RPMI7951 (cell line): ENCODE measurements around the gene RSRC1. TPM values are rescaled to one million over a fixed set of nuclear protein-coding genes. Genes with fewer than 3 reads are reported as not detected.

Experiments
- DNase-seq: peaks from one replicate; pipeline ENCODE4 v3.0.0-alpha.2; 2012; ENCODE audit warnings: low read depth
- total RNA-seq: library from RNA; depleted of rRNA; stranded (reverse); fragments of >200 nt; shearing (Covaris generic); gene quantifications from 2 replicates; pipeline ENCODE4 v1.2.3, GENCODE V29; 2014

RSRC1 gene
- total RNA-seq, 1 experiment from 2014 or later = 83.5 TPM

- DNase-seq = no peak
Observed at GRCh38 chr3:158402590-158402989, 292.7 kb downstream of the RSRC1 start.

DNA sequence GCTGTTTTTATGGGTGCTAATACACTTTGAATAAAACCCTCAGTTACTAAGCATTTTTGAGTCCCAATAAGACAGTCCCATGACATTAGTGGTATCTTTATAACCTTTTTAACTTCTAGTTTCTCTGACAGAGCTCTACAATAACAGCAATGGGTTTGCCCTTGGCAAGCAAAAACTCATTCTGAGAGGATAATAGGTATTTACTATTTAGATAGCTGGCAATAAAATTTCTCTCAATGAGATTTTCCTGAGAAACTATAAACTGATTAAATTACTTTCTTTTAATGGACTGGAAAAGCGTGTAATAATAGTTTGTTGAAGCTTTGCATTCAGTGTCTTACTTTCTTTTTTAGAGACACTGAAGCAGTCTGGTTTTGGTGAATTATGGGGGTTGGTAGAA lies 293.1 kb downstream of the RSRC1 start:
- DNase-seq = no peak

GRCh38 chr3:158404131-158404718 lies 294.3 kb downstream of the RSRC1 start:
- no peak for DNase-seq

GRCh38 chr3:158405507-158405906 lies 295.6 kb downstream of the RSRC1 start:
- DNase-seq = no peak

GRCh38 chr3:158407844-158408517 lies 298.1 kb downstream of the RSRC1 start:
- DNase-seq = no peak

DNA sequence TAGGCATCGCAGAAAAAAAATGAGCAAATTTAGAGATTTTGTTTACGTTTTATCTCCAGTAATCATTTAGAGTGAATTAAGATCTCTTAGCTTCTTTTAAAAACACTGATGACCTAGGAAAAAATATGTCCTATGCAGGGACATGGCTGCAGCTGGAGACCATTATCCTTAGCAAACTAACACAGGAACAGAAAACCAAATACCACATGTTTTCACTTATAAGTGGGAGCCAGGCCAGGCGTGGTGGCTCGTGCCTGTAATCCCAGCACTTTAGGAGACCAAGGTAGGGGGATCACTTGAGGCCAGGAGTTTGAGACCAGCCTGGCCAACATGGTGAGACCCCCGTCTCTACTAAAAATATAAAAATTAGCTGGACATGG lies 298.6 kb downstream of the RSRC1 start:
- peak; percentile 49 for DNase-seq

DNA sequence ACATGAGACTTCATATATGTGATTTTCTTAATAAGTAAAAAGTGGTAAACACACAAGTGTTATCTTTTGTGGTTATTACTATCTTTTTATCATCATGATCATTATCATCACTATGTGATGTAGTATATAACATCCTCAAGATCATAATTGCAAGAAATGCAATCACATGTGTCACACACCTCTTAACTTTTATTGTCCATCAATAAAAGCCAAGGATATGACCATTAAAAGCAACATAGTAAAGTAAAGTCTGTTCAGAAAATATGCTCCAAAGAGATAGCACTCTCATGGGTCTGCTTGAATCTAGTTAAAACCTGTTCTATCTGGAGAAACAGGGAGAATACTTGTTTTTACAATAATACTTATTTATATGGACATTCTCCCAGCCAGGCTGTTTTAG lies 308.1 kb downstream of the RSRC1 start:
- DNase-seq = no peak

DNA sequence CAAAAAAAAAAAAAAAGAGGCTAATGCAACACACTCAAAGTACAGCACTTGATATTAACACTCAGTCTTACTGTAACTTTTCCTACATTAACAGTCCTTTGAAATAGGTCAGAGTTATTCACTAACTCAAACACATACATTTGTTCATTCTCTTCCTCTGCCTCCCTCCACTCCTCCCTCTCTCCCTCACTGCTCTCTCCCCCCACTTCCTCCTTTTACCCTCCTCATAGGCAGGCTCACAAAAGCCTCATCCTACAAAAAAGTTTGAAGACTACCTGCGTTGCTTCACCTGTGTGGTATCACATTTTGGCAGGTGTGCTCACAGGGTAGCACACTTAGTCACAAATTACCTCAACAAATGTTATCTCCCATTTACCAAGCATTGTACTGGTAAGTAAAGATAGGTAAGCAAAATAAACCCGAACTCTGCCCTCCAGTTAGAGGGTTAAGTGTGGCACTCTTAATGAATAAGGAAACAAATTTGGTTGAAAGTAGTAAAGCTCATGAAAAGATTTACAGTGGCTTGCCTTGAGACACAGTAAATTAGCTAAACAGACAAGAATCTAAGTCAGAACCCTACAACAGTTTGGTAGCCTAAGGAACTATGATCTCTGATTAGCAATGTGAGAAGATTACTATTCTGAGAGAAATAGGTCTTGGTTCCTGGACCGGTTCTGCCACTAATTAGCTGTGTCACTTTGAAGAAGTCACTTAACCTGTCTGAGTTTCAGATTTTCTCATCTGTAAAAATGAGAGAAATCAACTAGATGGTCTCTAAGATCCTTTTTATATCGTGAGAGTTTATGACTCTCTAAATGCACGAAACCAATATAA lies 310.1 kb downstream of the RSRC1 start:
- no peak for DNase-seq

DNA sequence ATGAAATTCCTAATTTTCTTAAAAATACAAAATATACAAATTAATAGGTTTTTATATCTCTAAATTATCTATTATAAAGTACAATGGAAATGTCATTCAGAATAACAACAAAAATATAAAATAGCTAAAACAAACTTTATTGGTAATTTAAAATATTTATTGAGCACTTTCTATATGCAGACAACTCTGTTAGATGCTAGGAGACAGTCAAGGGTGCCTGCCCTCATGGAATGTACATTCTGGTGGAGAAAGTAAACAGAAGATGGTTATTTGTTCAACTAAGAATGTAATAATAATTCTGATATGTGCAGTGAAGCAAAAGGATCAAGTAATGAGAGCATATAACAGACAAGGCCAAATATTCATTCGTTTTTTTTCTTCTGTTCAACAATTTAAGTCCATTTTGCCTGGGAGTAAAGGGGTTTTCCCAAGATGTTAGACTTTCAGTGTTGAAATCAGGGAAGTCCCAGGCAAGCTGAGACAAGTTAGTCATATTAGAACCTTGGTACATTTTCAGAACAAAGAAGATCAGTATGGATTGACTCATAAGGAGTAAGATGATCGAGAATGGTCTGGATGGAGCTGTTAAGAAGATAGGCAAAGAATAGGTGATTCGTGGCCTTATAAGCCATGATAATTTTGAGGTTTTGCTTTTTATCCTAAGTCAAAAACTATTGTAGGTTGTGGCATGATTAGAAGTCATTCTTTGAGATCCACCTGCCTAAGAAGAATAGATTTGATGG lies 310.9 kb downstream of the RSRC1 start:
- DNase-seq = peak; percentile 48

- no peak for DNase-seq
Observed at GRCh38 chr3:158430448-158430847, 320.6 kb downstream of the RSRC1 start.

DNA sequence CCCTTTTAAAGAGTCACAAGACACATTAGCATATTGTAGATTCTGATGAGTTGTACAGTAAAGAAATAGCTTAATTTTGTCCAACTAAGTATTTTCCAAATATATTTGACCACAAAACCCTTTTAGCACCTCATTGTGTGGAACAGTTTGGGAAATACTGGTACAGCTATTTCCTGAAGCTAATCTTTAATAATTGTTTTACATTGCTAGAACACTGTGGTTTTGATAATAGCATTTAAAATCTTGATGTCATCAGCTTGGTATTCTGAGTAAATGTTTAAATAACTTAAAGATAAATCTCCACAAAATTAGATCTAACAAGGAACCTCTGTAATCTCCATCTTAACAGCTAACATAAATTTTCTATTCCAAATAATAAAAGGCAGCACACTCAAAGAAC lies 321.1 kb downstream of the RSRC1 start:
- no peak for DNase-seq

GRCh38 chr3:158431829-158432228 lies 321.9 kb downstream of the RSRC1 start:
- no peak for DNase-seq

DNA sequence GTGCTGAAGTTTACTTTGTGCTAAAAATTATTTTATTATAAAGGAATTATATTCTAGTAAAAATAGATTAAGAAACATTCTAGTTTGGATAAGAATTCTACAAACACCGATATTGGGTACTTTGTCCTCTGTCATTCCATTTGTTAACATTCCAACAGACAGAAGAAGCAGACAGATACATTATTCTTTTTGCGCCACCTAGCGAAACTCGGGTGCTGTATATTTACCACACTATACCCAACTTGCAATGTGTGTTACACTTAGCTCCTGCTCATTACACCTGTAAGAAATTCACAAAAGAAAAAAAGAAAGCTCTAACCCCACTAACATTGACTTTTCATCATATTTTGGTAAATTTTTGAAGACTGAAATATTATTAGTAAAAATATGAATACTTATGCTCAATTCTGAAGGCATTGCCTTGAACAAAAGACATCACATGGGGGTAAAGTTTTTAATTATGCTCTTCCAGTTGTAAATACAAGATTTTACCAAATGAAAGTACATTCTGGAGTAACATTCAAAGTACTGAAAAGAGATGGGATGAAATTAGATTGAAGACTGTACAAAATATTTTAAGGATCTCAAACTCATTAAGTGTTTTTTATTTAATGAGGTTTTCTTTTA lies 324.6 kb downstream of the RSRC1 start:
- DNase-seq = peak; percentile 72

DNA sequence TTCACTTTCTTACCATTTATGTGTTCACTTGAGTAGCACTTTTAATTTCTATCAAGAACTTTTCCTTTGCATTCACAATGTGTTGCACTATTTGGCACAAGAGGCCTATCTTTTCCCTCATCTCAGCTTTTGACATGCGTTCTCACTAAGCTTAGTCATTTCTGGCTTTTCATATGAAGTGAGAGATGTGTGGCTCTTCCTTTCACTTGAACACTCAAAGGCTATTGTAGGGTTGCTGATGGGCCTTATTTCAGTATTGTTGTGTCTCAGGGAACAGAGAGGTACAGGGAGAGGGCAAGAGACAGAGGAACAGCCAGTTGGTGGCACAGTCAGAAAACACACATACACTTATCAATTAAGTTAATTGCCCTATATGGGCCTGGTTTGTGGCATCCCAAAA lies 333.7 kb downstream of the RSRC1 start:
- no peak for DNase-seq

DNA sequence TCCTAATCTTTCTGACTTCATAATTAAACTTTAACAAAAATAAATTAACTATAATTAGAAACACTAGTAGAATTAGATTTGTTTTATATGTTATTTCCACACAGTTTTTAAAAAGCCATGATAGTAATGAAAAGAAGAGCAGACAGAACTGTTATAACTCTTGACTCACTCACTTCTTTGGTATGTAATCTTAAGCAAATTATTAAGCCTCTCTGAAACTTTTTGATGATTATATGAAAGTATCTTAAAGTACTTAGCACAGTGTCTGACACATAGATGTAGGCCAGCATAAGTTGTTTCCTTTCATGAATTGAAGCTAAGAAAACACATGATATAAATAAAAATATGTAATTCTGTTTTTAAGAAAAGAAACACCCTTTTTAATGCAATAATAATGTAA lies 337.5 kb downstream of the RSRC1 start:
- DNase-seq = no peak

- DNase-seq = no peak
Observed at GRCh38 chr3:158451405-158452055, 341.6 kb downstream of the RSRC1 start.

DNA sequence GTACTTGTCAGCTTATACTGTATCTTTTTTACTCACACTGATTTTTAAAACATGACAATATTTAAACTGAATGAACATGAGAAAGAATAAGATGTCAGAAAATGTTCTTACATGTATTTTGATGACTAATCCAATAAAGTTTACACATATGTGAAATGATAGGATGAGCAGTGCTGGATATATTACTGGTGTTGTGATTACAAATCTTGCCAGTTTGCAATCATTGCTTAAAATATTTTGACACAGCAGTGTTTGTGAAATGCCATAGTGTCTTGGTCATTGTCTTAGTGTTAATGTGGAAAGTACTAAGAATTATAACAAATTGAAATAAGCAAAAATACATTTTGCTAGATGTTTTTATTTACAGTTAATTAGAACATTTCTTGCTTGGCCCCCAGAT lies 342.4 kb downstream of the RSRC1 start:
- no peak for DNase-seq

GRCh38 chr3:158453004-158453403 lies 343.1 kb downstream of the RSRC1 start:
- DNase-seq = no peak

DNA sequence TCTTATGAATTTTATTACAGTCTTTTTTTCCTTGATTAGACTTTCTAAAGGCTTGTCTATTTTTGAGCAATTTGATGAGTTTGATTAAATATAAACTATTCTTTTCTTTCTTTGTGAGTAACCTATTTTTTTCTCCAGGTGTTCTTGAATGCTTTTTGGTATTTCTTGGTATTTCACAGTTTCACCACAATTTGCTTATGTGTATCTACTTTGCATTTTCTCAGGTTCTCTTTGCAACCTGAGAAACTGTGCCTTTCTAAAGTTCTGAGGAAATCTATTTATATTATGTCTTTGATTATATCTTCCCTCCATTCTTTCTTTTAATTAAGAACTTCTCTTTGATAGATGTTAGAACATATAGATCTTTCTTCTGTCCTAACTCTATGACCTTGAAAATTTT lies 344.0 kb downstream of the RSRC1 start:
- DNase-seq = no peak

- no peak for DNase-seq
Observed at GRCh38 chr3:158455406-158455805, 345.5 kb downstream of the RSRC1 start.

DNA sequence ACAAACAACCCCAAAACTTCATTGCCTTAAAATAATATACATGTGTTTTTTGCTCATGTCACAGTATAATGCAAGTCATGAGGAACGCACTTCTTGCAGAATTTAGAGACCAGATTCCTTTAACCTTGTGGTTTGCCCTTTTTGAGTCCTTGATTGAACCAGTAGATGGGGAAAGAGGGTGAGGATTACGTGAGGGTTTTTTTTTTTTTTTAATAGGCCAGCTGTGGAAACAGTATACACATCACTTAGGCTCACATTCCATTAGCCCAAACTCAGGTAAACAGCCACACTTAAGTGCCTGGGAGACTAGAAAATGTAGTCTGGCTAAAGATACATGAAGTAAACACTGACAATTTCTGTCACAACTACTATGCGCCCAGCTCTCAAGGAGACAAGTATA lies 346.2 kb downstream of the RSRC1 start:
- no peak for DNase-seq
